BLaER1 treated with 17β-estradiol and CSF1 and Interleukin-3, amounts not matched to agents 10 nM and 100 nM (cell line): Measurements from ENCODE around the gene VEGFB.

Experiments
- H3K27ac ChIP-seq, 11 experiments: shearing (Covaris generic); formaldehyde crosslinking; 2 replicates each; pipeline ENCODE4 v1.8.1; 2022
- H3K27me3 ChIP-seq, 11 experiments: shearing (Covaris generic); formaldehyde crosslinking; 2 replicates each; pipeline ENCODE4 v1.8.1; 2022
- H3K36me3 ChIP-seq, 11 experiments: shearing (Covaris generic); formaldehyde crosslinking; 2 replicates each; pipeline ENCODE4 v1.8.1; 2022
- H3K4me1 ChIP-seq, 10 experiments: shearing (Covaris generic); formaldehyde crosslinking; 2 replicates each; pipeline ENCODE4 v1.8.1; 2022
- H3K4me2 ChIP-seq, 11 experiments: shearing (Covaris generic); formaldehyde crosslinking; 2 replicates each; pipeline ENCODE4 v1.8.1; 2022
- H3K4me3 ChIP-seq, 10 experiments: shearing (Covaris generic); formaldehyde crosslinking; 2 replicates each; pipeline ENCODE4 v1.8.1; 2022
- H3K9ac ChIP-seq, 11 experiments: shearing (Covaris generic); formaldehyde crosslinking; 2 replicates each; pipeline ENCODE4 v1.8.1; 2022
- H3K9me3 ChIP-seq, 11 experiments: shearing (Covaris generic); formaldehyde crosslinking; replicated peaks in 1 of 11; 2 replicates each; pipeline ENCODE4 v1.8.1; 2022
- H4K20me1 ChIP-seq, 11 experiments: shearing (Covaris generic); formaldehyde crosslinking; 2 replicates each; pipeline ENCODE4 v1.8.1; 2022
- Cebpa-rat ChIP-seq, 11 experiments: shearing (Covaris generic); IDR thresholded peaks; 2 replicates each; pipeline ENCODE4 v1.8.1; 2022

Gene VEGFB

DNA sequence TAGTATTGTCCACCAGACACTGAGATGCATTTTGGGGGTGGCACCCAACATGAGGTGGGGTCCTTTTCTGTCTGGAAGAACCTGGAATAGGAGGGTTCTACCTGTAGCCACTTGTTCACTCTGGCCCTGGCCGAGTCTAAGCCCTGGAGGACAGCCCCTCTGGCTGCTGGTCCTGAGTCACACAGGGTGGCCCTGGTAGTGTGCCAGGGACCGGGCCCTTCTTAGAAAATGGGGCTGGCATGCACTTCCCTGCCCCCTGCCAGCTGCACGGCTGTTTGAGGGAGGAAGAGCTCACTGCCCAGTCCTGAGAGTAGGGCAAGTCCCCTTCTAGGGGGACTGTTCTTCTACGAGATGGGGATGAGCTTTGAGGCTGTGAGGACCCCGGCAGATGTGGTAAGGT lies 19.1 kb downstream of the VEGFB start:
- peak overlapping the region; percentile 92 to 100 (median 99) for H3K4me2 ChIP-seq
- H3K9me3 ChIP-seq: no peaks in the 10 kb centered on the region
- H3K36me3 ChIP-seq: peaks cover 40 to 50% (median 43%) of the 10 kb centered on the region in 11 experiments
- H4K20me1 ChIP-seq: peaks cover 17 to 58% (median 28%) of the 10 kb centered on the region in 11 experiments; a peak in 19 of 22 replicates
- peak overlapping the region in 2 of 11 experiments; percentile 8 to 31; a peak in 2 of 22 replicates for H3K27ac ChIP-seq
- no peaks in the 10 kb centered on the region for H3K27me3 ChIP-seq
- peaks cover 39 to 56% (median 52%) of the 10 kb centered on the region in 10 experiments for H3K4me1 ChIP-seq
- TF ChIP-seq Cebpa-rat (IDR thresholded peaks at IDR 0.05): no peak
- peak overlapping the region; percentile 5 to 95 (median 83); a peak in 14 of 22 replicates for H3K9ac ChIP-seq
- peak overlapping the region in 4 of 10 experiments; percentile 94 to 95 (median 94); a peak in 6 of 20 replicates for H3K4me3 ChIP-seq

DNA sequence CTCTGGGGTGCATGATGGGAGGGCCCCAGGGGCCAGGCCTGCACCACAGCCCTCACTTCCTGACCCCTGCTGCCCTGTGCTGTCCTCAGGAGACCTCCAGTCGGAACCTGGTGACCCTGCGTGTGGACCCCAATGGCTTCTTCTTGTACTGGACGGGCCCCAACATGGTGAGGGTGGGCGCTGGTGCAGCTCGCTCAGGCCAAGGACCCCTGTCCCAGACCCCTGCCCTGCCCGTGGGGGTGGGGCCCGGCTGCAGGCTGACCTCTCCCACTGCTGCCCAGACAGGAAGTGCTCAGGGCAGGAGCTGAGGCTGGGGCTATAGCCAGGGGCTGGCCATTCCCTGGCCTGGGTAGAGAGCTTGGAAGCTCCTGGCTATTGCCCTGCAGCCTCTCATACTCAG lies 19.9 kb downstream of the VEGFB start:
- peak overlapping the region in 3 of 11 experiments; percentile 28 to 95 (median 47); a peak in 2 of 22 replicates for H3K9ac ChIP-seq
- H3K36me3 ChIP-seq: peaks cover 49 to 59% (median 52%) of the 10 kb centered on the region in 11 experiments
- 0 out of 20 replicates have a peak overlapping the region, but pooled peaks of 1 of the 10 experiments have one; percentile 94 for H3K4me3 ChIP-seq
- peaks cover 36 to 48% (median 43%) of the 10 kb centered on the region in 10 experiments for H3K4me1 ChIP-seq
- H3K27ac ChIP-seq: peak overlapping the region in 1 of 11 experiments; percentile 40; a peak in 1 of 22 replicates
- H4K20me1 ChIP-seq: peaks cover 17 to 66% (median 28%) of the 10 kb centered on the region in 11 experiments; a peak in 19 of 22 replicates
- no peaks in the 10 kb centered on the region for H3K9me3 ChIP-seq
- H3K4me2 ChIP-seq: peak overlapping the region; percentile 92 to 100 (median 99); a peak in 16 of 22 replicates
- TF ChIP-seq Cebpa-rat (IDR thresholded peaks at IDR 0.05): no peak
- no peaks in the 10 kb centered on the region for H3K27me3 ChIP-seq

DNA sequence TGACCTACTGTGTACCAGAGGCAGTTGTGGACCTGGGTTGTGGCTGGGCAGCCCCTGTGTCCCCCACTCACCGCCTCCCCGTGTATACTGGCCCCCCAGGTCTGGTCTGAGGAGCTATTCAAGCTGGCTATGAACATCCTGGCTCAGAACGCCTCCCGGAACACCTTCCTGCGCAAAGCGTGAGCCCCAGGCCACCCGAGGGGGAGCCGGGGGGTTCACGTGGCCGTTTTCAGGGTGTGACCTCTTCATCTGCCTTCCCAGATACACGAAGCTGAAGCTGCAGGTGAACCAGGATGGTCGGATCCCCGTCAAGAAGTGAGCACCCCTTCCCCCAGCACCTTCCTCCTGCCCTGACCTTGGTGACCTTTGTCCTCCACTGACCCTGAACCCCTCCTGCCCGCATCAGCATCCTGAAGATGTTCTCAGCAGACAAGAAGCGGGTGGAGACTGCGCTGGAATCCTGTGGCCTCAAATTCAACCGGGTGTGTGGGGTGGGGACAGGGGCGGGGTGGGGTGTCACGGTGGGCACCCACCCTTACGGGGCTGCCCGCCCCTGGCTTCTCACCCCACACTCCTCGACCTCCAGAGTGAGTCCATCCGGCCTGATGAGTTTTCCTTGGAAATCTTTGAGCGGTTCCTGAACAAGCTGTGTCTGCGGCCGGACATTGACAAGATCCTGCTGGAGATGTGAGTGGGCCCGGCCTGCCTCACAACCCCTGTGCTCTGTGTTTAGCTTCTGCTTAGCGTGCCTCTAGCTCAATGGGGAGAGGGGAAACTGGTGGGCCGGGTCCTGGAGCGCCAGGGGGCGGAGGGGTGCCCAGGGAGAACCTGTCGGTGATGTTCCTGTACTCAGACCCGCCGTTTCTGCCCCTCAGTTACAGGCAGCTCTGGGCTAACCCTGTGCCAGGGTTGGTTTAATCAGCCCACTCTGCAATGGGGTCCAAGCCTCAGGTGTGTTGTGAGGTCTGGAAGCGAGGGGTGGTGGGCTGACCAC lies 21.0 kb downstream of the VEGFB start:
- Histone ChIP-seq H3K9me3 (no peaks in the 10 kb centered on the region), H3K27ac (no peak overlapping the region), H3K4me3 (no peak overlapping the region), H3K4me2 (no peak overlapping the region), H3K9ac (peak overlapping the region in 1 of 11 experiments; percentile 26; a peak in 1 of 22 replicates), H3K27me3 (no peaks in the 10 kb centered on the region), H3K36me3 (peaks cover 60 to 70% (median 63%) of the 10 kb centered on the region in 11 experiments), H4K20me1 (peaks cover 17 to 77% (median 31%) of the 10 kb centered on the region in 11 experiments; a peak in 19 of 22 replicates), H3K4me1 (peaks cover 25 to 37% (median 32%) of the 10 kb centered on the region in 10 experiments)
- no peak for TF ChIP-seq Cebpa-rat (IDR thresholded peaks at IDR 0.05)

DNA sequence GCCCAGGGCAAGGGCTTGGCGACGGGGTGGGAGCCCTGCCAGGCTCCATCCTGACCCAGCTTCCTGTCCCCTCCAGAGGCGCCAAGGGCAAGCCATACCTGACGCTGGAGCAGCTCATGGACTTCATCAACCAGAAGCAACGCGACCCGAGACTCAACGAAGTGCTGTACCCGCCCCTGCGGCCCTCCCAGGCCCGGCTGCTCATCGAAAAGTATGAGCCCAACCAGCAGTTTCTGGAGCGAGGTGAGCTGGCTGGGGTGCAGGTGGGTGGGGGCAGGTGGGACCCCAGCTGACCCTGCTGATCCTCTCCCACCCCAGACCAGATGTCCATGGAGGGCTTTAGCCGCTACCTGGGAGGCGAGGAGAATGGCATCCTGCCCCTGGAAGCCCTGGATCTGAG lies 21.9 kb downstream of the VEGFB start:
- Histone ChIP-seq H3K9ac (peak overlapping the region in 1 of 11 experiments; percentile 26; a peak in 2 of 22 replicates), H3K9me3 (no peaks in the 10 kb centered on the region), H3K27me3 (no peaks in the 10 kb centered on the region), H3K4me1 (peaks cover 19 to 29% (median 25%) of the 10 kb centered on the region in 10 experiments), H4K20me1 (peaks cover 17 to 81% (median 31%) of the 10 kb centered on the region in 11 experiments; a peak in 19 of 22 replicates), H3K36me3 (peaks cover 65 to 78% (median 70%) of the 10 kb centered on the region in 11 experiments), H3K4me3 (no peak overlapping the region), H3K4me2 (no peak overlapping the region), H3K27ac (no peak overlapping the region)
- TF ChIP-seq Cebpa-rat (IDR thresholded peaks at IDR 0.05): no peak

DNA sequence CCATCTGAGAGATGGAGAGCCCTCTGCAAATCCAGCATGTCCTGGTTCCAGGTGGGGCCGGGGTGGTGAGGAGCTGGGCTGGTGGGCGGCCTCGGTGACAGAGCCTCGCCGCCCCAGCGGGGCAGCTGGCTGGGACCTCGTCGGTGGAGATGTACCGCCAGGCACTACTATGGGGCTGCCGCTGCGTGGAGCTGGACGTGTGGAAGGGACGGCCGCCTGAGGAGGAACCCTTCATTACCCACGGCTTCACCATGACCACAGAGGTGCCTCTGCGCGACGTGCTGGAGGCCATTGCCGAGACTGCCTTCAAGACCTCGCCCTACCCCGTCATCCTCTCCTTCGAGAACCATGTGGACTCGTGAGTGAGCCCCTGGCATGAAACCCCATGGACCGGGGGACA lies 24.0 kb downstream of the VEGFB start:
- no peak for TF ChIP-seq Cebpa-rat (IDR thresholded peaks at IDR 0.05)
- Histone ChIP-seq H3K9ac (no peak overlapping the region), H3K36me3 (peaks cover 84 to 99% (median 90%) of the 10 kb centered on the region in 11 experiments), H3K27ac (no peak overlapping the region), H4K20me1 (peaks cover 5 to 90% (median 22%) of the 10 kb centered on the region in 11 experiments; a peak in 19 of 22 replicates), H3K4me2 (no peak overlapping the region), H3K4me1 (peaks cover 17 to 32% (median 22%) of the 10 kb centered on the region in 10 experiments), H3K9me3 (no peaks in the 10 kb centered on the region), H3K4me3 (no peak overlapping the region), H3K27me3 (no peaks in the 10 kb centered on the region)

DNA sequence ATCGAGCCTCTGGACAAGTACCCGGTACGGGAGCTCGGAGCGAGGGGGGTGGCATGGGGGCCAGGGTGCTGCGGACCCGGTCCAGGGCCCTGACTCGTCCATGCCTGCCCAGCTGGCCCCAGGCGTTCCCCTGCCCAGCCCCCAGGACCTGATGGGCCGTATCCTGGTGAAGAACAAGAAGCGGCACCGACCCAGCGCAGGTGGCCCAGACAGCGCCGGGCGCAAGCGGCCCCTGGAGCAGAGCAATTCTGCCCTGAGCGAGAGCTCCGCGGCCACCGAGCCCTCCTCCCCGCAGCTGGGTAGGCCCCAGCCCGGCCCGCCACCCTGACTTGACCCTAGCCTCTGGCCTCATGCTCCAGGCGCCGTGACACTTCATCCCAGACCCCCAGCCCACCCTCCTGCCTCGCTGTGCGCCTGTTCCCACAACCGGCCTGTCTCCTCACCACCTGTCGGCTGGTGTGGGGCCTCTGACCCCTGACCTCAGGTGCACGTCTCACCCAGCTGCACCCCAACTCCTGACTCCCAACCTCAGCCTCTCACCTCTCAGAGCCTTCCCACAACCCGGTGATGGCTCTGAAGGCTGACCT lies 24.7 kb downstream of the VEGFB start:
- Histone ChIP-seq H3K9ac (no peak overlapping the region), H3K9me3 (no peaks in the 10 kb centered on the region), H3K4me2 (no peak overlapping the region), H3K27ac (no peak overlapping the region), H3K36me3 (peaks cover 91 to 100% (median 97%) of the 10 kb centered on the region in 11 experiments), H3K27me3 (no peaks in the 10 kb centered on the region), H4K20me1 (peaks cover 0 to 85% (median 15%) of the 10 kb centered on the region in 11 experiments; a peak in 17 of 22 replicates), H3K4me1 (peaks cover 17 to 31% (median 20%) of the 10 kb centered on the region in 10 experiments), H3K4me3 (no peak overlapping the region)
- TF ChIP-seq Cebpa-rat (IDR thresholded peaks at IDR 0.05): no peak

DNA sequence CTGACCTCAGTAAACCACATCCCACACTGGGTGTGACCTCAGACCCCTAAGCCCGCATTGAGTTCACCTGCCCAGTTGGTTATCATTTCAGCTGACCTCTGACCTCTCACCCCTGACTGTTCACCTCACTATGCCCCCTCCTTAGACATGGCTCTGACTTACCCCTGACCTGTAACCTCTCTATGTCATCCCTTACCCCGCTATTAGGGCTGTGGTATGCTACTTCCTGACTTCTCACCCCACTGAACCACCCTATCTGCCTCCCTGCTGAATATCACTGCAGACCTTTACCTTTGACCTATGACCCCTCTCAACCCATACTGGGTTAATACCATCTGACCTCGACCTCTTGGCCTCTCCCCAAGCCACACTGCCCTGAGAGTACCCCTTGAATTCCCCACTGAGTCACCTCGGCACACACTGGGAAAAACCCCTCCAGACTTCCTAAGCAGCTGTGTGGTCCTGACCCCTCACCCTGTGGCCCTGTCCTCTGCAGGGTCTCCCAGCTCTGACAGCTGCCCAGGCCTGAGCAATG lies 25.2 kb downstream of the VEGFB start:
- Histone ChIP-seq H3K4me1 (peaks cover 19 to 31% (median 22%) of the 10 kb centered on the region in 10 experiments), H3K36me3 (peaks cover 86 to 100% (median 96%) of the 10 kb centered on the region in 11 experiments), H3K9ac (0 out of 22 replicates have a peak overlapping the region, but pooled peaks of 1 of the 11 experiments have one; percentile 9), H3K4me3 (no peak overlapping the region), H3K27ac (no peak overlapping the region), H3K27me3 (no peaks in the 10 kb centered on the region), H4K20me1 (peaks cover 0 to 85% (median 9%) of the 10 kb centered on the region in 11 experiments; a peak in 13 of 22 replicates), H3K4me2 (no peak overlapping the region), H3K9me3 (no peaks in the 10 kb centered on the region)
- no peak for TF ChIP-seq Cebpa-rat (IDR thresholded peaks at IDR 0.05)

DNA sequence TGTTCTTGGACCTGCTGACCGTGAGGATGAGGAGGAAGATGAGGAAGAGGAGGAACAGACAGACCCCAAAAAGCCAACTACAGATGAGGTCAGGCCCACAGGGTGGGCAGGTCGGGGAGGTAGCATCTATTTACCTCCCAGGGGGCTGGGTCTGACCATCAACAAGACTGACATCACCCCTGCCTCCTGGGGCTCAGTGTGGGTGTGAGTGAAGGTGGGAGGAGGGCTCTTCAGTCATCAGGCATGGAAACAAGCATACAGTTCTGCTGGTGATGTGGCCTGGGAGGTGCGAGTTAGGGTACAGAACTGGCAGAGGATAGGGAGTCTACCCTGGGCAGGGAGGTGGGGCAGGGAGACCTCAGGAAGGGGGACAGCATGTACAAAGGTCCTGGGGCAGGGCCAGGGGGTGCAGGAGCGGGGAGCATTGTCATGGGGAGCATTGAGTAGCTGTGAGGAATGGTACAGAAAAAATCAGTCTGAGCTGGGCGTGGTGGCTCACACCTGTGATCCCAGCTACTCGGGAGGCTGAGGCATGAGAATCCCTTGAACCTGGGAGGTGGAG lies 25.8 kb downstream of the VEGFB start:
- Histone ChIP-seq H3K9me3 (no peaks in the 10 kb centered on the region), H4K20me1 (peaks cover 0 to 81% (median 7%) of the 10 kb centered on the region in 11 experiments; a peak in 10 of 22 replicates), H3K4me3 (no peak overlapping the region), H3K9ac (0 out of 22 replicates have a peak overlapping the region, but pooled peaks of 1 of the 11 experiments have one; percentile 9), H3K4me1 (peaks cover 24 to 35% (median 29%) of the 10 kb centered on the region in 10 experiments), H3K36me3 (peaks cover 81 to 99% (median 92%) of the 10 kb centered on the region in 11 experiments), H3K27ac (no peak overlapping the region), H3K27me3 (no peaks in the 10 kb centered on the region), H3K4me2 (no peak overlapping the region)
- no peak for TF ChIP-seq Cebpa-rat (IDR thresholded peaks at IDR 0.05)
